HG03575 (cell line): Measurements from ENCODE around the gene CENPB.
"Not testable (repeated sequence)": the region's sequence is repeated elsewhere in the genome, so short reads cannot be mapped to it uniquely, and the experiment has no call there.

Experiments used
- ATAC-seq: cut with Tn5 transposase; IDR thresholded peaks from one replicate; pipeline ENCODE4 v1.9.1; 2021; ENCODE audit not compliant: unreplicated experiment, insufficient number of reproducible peaks, low FRiP score; ENCODE audit errors: extremely low read depth

The CENPB gene

GRCh38 chr20:3794701-3795420, 8.3 kb upstream of the CENPB start:
- no peak for ATAC-seq

- not testable (repeated sequence) for ATAC-seq
These were observed 7.6 kb upstream of the CENPB start for GRCh38 chr20:3794168-3794567.

DNA sequence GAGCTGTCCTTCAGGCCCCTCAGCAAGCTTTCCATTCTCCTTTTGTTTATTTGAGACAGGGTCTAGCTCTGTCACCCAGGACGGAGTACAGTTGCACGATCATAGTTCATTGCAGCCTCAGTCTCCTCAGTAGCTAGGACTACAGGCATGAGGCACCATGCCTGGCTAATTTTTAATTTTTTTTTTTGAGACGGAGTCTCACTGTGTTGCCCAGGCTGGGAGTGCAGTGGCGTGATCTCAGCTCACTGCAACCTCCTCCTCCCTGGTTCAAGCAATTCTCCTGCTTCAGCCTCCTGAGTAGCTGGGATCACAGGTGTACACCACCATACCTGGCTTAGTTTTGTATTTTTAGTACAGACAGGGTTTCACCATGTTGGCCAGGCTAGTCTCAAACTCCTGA, 2.7 kb upstream of the CENPB start:
- ATAC-seq, result not testable (repeated sequence)

DNA sequence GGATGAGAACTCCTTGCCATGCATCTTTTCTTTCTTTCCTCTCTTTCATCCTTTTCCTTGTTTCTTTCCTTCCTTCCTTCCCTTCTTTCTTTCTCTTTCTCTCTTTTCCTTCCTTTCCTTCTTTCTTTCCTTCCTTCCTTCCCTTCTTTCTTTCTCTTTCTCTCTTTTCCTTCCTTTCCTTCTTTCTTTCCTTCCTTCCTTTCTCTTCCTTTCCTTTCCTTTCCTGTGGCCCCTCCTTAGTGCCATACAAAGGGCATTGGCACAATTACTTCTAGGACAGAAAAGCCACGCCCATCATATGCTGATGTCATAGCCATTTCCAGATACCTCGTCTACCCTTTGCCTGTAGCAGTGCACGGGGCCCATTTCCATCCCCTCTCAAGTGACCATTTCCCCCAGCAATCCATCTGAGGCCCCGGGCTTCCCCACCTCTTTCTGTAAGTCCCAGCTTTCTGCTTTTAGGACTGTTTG, 2.2 kb upstream of the CENPB start:
- no peak for ATAC-seq

- ATAC-seq, result no peak
These were observed 929 bp upstream of the CENPB start for GRCh38 chr20:3787324-3788014.

- no peak for ATAC-seq
These were observed 435 bp downstream of the CENPB start for GRCh38 chr20:3786126-3786484.

GRCh38 chr20:3785240-3786125, 1.1 kb downstream of the CENPB start:
- no peak for ATAC-seq

DNA sequence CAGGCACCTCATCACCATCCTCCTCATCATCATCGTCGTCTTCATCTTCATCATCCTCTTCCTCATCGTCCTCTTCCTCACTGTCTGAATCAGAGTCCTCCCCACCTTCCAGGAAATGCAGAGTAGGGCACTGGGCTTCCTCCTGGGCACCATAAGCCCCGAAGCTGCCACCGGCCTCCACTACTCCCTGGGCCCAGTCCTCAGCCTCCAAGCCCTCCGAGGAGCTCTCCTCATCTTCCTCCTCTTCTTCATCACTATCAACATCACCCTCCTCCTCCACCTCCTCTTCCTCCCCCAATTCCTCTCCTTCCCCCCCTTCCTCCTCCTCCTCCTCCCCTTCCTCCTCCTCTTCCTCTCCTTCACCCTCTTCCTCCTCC, 1.7 kb downstream of the CENPB start:
- no peak for ATAC-seq

DNA sequence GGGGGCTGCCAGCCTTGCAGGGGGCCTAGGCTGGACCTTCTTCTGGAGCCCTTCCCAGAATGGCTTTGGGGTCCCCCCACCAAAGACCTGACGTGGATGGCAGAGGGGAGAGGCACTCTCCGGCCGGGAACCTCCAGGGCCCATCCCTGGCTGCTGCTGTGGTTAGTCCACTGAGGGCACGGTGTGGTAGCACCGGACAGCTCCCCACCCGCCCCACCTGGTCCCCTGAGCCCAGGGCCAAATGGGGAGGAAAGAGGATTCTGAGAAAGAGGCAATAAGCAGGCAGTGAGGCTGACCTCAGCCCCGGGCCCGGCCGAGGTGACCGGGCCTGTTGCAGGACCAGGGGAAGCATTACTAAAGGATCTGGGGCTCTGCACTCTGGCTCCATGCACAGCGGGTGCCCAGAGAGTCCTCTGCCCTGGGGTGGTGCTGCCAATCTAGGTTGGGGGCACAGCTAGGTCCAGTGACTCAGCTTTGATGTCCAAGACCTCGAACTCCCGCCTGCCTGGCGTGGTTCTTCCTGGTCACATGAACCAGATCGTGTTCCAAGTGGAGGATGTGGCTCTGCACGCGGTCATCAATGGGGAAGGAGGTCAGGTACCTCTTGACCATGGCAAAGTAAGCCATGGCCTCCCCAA, 2.2 kb downstream of the CENPB start:
- no peak for ATAC-seq

DNA sequence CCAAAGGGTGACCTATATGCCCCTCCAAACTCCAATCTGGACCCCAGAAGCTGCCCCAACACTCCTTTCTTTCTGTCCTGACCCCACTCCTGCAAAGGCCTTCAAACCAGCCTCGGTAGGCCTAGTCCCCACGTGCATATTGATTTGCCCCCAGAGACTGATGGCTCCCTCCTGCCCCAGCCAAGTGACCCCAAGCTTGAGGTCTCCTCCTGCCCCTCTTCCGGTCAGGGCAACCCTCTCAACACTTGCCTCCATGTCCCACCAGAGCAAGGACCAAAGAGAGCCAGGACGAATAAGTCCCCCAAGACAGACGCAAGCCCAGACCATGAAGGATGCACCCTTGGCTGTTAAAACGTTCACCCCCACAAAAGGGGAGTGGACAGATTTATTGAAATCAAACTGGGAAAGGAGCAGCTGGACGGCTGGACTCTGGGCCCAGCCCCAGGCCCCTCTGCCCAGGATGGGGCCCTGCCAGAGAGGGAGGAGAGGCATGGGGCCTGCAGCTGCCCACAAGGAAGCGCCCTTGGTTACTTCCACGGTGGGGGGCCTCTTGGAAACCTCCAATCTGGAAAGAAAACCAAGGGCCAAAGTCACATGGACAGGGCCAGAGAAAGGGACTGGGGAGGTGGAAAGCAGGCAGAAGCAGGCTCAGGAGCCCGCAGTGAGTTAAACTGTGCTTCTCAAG, 2.9 kb downstream of the CENPB start:
- no peak for ATAC-seq

- no peak for ATAC-seq
These were observed 3.5 kb downstream of the CENPB start for GRCh38 chr20:3783068-3783489.

DNA sequence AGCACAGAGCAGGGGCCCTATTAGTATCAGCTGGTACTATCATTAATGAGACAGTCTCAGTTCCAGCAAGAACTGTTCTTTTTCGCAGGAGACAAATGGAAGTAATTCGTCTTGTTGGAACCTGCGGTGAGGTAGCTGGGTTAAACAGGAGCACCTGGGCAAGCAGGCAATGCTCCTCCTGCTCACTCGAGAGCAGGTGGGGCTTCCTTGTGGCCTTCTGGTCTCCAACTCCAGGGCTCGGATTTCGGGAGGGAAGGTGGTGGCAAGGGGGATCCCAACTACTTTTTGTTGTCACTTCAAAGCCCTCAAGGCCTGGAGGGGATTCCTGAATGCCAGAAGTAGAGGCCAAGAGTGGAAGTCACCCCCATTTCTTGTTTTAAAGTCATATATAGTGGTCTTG, 3.9 kb downstream of the CENPB start:
- no peak for ATAC-seq

DNA sequence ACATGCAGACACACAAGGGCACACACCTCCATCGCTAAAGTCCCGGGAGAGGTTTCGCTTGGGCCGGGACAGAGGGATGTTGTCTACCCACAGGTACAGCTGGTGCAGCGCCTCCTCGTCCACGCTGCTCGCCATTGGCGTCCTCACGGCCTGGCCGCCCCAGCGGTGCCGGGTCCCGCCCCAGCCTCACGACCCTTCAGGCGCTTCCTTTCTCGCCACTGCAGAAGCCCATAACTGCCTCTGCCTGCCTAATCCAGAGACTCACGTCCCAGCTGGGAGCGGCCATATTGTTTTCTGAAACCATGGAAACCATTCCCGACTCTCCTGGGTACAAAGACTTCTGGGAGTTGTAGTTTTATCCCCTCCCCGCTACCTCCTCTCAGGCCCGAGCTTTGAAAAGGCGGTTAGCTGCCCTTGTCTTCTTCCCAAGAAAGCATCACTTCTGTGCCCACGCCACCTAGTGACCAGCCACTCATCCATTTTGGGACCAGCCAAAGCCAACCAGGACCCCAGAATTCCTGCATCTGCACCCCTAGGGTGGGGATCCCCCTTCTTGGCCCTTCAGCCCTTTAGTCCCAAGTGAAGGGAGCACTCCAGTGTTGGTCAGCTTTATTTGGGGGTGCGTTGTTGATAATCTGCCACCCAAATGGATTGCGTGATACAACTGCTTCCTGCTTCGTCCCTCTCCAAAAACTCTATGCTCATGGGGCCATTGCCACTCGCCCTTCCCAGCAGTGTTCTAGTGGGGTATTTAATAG, 5.2 kb downstream of the CENPB start, which contains the start of gene SPEF1:
Gene SPEF1, minus strand, starts transcription at position 296 of the 758 bp plus-strand sequence. Its CDS starts 161 bp downstream, at position 135.
- ATAC-seq, result no peak

GRCh38 chr20:3778976-3779375, 7.6 kb downstream of the CENPB start:
- ATAC-seq, result no peak

- no peak for ATAC-seq
These were observed 8.6 kb downstream of the CENPB start for GRCh38 chr20:3777716-3778629.

DNA sequence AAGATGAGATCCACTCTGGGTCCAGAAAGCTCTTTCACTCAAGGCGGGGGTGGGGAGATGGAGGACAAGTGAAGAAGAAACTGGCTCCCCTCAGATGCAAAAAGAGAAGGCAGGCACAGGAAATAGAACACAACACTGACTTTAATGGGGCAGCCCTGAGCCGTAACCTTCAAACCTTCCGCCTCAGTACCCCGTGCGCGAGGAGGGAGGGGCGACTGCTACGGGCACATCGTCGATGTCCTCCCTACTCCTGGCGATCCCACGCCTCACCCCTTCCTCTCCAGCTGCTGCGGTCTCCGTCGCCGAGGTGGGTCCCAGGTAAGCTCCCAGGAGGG, 9.2 kb downstream of the CENPB start:
- no peak for ATAC-seq

GRCh38 chr20:3775457-3776108, 11.0 kb downstream of the CENPB start:
- ATAC-seq, result no peak
